Liver (tissue), 9 donors: ENCODE data around the gene MTMR10. TPM values are rescaled to one million over a fixed set of nuclear protein-coding genes. Genes with fewer than 3 reads are reported as not detected.

Experiments used
- DNase-seq: peaks from one replicate; pipeline ENCODE4 v3.0.0-alpha.2; 2017; ENCODE audit warnings: low spot score
- H3K27ac ChIP-seq, 2 donors: one replicate each; pipeline ENCODE4 v1.7.0; 2013; ENCODE audit warnings: inconsistent platforms in 2 of 2, low read length in 2 of 2, control low read depth in 1 of 2, low read depth in 1 of 2, mild to moderate bottlenecking in 1 of 2
- H3K27me3 ChIP-seq, 4 donors: one replicate each; pipeline versions ENCODE4 v1.6.1 to v1.7.0; 2013; ENCODE audit warnings: low read length in 3 of 4, inconsistent platforms in 1 of 4, mild to moderate bottlenecking in 1 of 4, moderate library complexity in 1 of 4; ENCODE audit not compliant: control insufficient read depth in 4 of 4, insufficient read depth in 4 of 4
- H3K36me3 ChIP-seq, 4 donors: one replicate each; pipeline versions ENCODE4 v1.6.1 to v1.7.0; 2013; ENCODE audit warnings: low read length in 3 of 4, mild to moderate bottlenecking in 3 of 4, low read depth in 1 of 4, moderate library complexity in 1 of 4; ENCODE audit not compliant: control insufficient read depth in 4 of 4, insufficient read depth in 3 of 4
- H3K4me1 ChIP-seq, 4 donors: one replicate each; pipeline versions ENCODE4 v1.6.1 to v1.7.0; 2013; ENCODE audit warnings: low read length in 3 of 4, mild to moderate bottlenecking in 3 of 4, moderate library complexity in 1 of 4; ENCODE audit not compliant: control insufficient read depth in 4 of 4, insufficient read depth in 4 of 4
- H3K4me3 ChIP-seq, 3 donors: one replicate each; pipeline versions ENCODE4 v1.6.1 to v1.7.0; 2013; ENCODE audit warnings: low read length in 3 of 3, control low read depth in 1 of 3, low read depth in 1 of 3, mild to moderate bottlenecking in 1 of 3
- H3K9ac ChIP-seq, 2 donors: one replicate each; pipeline ENCODE4 v1.7.0; 2013; ENCODE audit warnings: low read length in 2 of 2, mild to moderate bottlenecking in 2 of 2, moderate library complexity in 2 of 2, control low read depth in 1 of 2, low read depth in 1 of 2
- H3K9me3 ChIP-seq, 4 donors: one replicate each; pipeline versions ENCODE4 v1.6.1 to v1.7.0; 2013; ENCODE audit warnings: low read length in 3 of 4; ENCODE audit not compliant: control insufficient read depth in 4 of 4
- ATF3 ChIP-seq: IDR thresholded peaks from 2 replicates; pipeline ENCODE4 v1.6.1; 2016; ENCODE audit warnings: antibody characterized with exemption
- CTCF ChIP-seq: fragments of 150-350 bp; IDR thresholded peaks from 2 replicates; pipeline ENCODE4 v1.5.1; 2017; ENCODE audit warnings: improper control_type of control experiment, low read depth, low read length; ENCODE audit not compliant: missing input control
- EGR1 ChIP-seq, 2 donors: IDR thresholded peaks; 2 replicates each; pipeline ENCODE4 v1.6.1; 2016 to 2018; ENCODE audit warnings: antibody characterized with exemption in 2 of 2, low read depth in 2 of 2
- FOXA1 ChIP-seq: IDR thresholded peaks from 2 replicates; pipeline ENCODE4 v1.6.1; 2016; ENCODE audit warnings: antibody characterized with exemption
- HNF4A ChIP-seq, 2 donors: conservative IDR thresholded peaks; 2 replicates each; pipeline ENCODE4 v1.6.1; 2016; ENCODE audit warnings: antibody characterized with exemption in 2 of 2, mild to moderate bottlenecking in 2 of 2
- HNF4G ChIP-seq: IDR thresholded peaks from 2 replicates; pipeline ENCODE4 v1.6.1; 2016; ENCODE audit warnings: antibody characterized with exemption
- JUND ChIP-seq, 2 donors: IDR thresholded peaks; 2 replicates each; pipeline ENCODE4 v1.6.1; 2016; ENCODE audit warnings: antibody characterized with exemption in 2 of 2
- NR2F2 ChIP-seq: IDR thresholded peaks from 2 replicates; pipeline ENCODE4 v1.6.1; 2016; ENCODE audit warnings: antibody characterized with exemption
- RAD21 ChIP-seq, 2 donors: IDR thresholded peaks; 2 replicates each; pipeline ENCODE4 v1.6.1; 2016; ENCODE audit warnings: antibody characterized with exemption in 2 of 2, mild to moderate bottlenecking in 2 of 2
- REST ChIP-seq: IDR thresholded peaks from 2 replicates; pipeline ENCODE4 v1.6.1; 2016; ENCODE audit warnings: antibody characterized with exemption, mild to moderate bottlenecking
- SP1 ChIP-seq: IDR thresholded peaks from 2 replicates; pipeline ENCODE4 v1.6.1; 2018; ENCODE audit warnings: antibody characterized with exemption, mild to moderate bottlenecking
- YY1 ChIP-seq: IDR thresholded peaks from 2 replicates; pipeline ENCODE4 v1.6.1; 2016; ENCODE audit warnings: antibody characterized with exemption, mild to moderate bottlenecking
- WGBS: extraction: QIAGEN DNeasy Blood & Tissue Kit; methylation state at CpG from one replicate; pipeline ENCODE4 v1.1.7; 2013; 5-methylcytosine and 5-hydroxymethylcytosine counted together
- polyA plus RNA-seq, 2 donors: library from polyadenylated mRNA; stranded (reverse) in 1 of 2; unstranded in 1 of 2; fragments of 200-250 nt in 1 of 2; fragments of >200 nt in 1 of 2; fragmentation: Nextera tagmentation in 1 of 2; extraction: Ambion mirVana in 1 of 2; gene quantifications; one replicate each; pipeline versions ENCODE4 v1.2.1 to v1.2.3, GENCODE V29; 2013 to 2015
- total RNA-seq, 2 donors: library from RNA; depleted of rRNA; stranded (reverse); fragments of >200 nt; gene quantifications; one replicate each; pipeline ENCODE4 v1.2.3, GENCODE V29; 2014
- TF ChIP-seq, protein P1 (sequence below): IDR thresholded peaks from 2 replicates; pipeline ENCODE4 v1.6.1; 2016; ENCODE audit warnings: antibody characterized with exemption
- TF ChIP-seq, protein P2 (sequence below): IDR thresholded peaks from 2 replicates; pipeline ENCODE4 v1.6.1; 2016; ENCODE audit warnings: antibody characterized with exemption
- donor health status: healthy.
- donor health status: healthy.
- donor health status: healthy.
- donor health status: healthy.
- donor health status: healthy.

MTMR10 gene
- total and polyA plus RNA-seq, 4 donors, result 8.7 to 31.3 (median 13.6) TPM

DNA sequence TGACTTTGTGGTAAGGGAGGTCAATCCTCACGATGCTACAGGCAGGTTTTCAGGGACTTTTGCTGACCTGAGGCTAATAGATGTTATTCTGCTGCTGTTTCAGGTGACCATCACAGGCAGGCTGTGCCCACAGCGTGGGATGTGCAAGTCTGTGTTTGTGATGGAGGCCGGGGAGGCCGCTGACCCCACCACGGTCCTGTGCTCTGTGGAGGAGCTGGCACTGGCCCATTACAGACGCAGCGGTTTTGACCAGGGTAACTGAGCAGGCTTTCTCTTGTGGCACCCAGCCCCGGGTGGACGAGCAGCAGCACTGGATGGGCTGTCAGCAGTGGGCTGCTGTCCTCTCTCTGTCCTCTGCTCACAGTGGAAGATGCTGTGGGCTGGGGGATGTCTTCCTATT lies 65.7 kb downstream of the MTMR10 start:
- TF ChIP-seq, protein P1, sequence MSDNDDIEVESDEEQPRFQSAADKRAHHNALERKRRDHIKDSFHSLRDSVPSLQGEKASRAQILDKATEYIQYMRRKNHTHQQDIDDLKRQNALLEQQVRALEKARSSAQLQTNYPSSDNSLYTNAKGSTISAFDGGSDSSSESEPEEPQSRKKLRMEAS, result no peak
- TF ChIP-seq CTCF, result no peak
- H3K27ac ChIP-seq, result no peak overlapping the region
- DNase-seq, result no peak
- H3K4me3 ChIP-seq, result no peak overlapping the region
- no peak overlapping the region for H3K9ac ChIP-seq
- peaks cover 13 to 83% (median 49%) of the 10 kb centered on the region in 4 donors for H3K36me3 ChIP-seq
- H3K9me3 ChIP-seq, result no peaks in the 10 kb centered on the region
- H3K27me3 ChIP-seq, result no peaks in the 10 kb centered on the region
- 91% methylated on average over 9 of the region's 9 CpGs for WGBS
- peaks cover 0 to 5% (median 2%) of the 10 kb centered on the region in 4 donors for H3K4me1 ChIP-seq

GRCh38 chr15:30924353-30924752 lies 67.1 kb downstream of the MTMR10 start:
- Histone ChIP-seq H3K9ac (no peak overlapping the region), H3K27me3 (no peaks in the 10 kb centered on the region), H3K36me3 (peaks cover 10 to 76% (median 48%) of the 10 kb centered on the region in 4 donors), H3K9me3 (no peaks in the 10 kb centered on the region), H3K4me1 (peaks cover 0 to 5% (median 2%) of the 10 kb centered on the region in 4 donors), H3K4me3 (no peak overlapping the region), H3K27ac (no peak overlapping the region)
- TF ChIP-seq HNF4G, result no peak
- no peak for TF ChIP-seq RAD21 (IDR thresholded peaks at IDR 0.05)
- TF ChIP-seq, protein P1, result no peak
- TF ChIP-seq REST, result no peak
- TF ChIP-seq EGR1 (IDR thresholded peaks at IDR 0.05; ENCODE audit: low read depth in 2 of 2), result no peak
- TF ChIP-seq CTCF, result no peak
- TF ChIP-seq, protein P2, sequence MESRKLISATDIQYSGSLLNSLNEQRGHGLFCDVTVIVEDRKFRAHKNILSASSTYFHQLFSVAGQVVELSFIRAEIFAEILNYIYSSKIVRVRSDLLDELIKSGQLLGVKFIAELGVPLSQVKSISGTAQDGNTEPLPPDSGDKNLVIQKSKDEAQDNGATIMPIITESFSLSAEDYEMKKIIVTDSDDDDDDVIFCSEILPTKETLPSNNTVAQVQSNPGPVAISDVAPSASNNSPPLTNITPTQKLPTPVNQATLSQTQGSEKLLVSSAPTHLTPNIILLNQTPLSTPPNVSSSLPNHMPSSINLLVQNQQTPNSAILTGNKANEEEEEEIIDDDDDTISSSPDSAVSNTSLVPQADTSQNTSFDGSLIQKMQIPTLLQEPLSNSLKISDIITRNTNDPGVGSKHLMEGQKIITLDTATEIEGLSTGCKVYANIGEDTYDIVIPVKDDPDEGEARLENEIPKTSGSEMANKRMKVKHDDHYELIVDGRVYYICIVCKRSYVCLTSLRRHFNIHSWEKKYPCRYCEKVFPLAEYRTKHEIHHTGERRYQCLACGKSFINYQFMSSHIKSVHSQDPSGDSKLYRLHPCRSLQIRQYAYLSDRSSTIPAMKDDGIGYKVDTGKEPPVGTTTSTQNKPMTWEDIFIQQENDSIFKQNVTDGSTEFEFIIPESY, result no peak
- no peak for TF ChIP-seq YY1
- no peak for TF ChIP-seq HNF4A (conservative IDR thresholded peaks at IDR 0.05)
- TF ChIP-seq JUND (IDR thresholded peaks at IDR 0.05), result no peak
- no peak for TF ChIP-seq NR2F2
- no peak for TF ChIP-seq SP1
- no peak for TF ChIP-seq FOXA1
- no peak for TF ChIP-seq ATF3
- DNase-seq, result no peak
- WGBS, result 93% methylated on average over 5 of the region's 5 CpGs
